ENCODE data around the gene HDAC9. TPM values are rescaled to one million over a fixed set of nuclear protein-coding genes. Genes with fewer than 3 reads are reported as not detected.

The HDAC9 gene
- total RNA-seq, 1 experiment from 2014 or later: 7.7 TPM

GRCh38 chr7:19009936-19010280, 514.4 kb downstream of the HDAC9 start:
- H3K4me1 ChIP-seq (ENCODE audit: insufficient read depth, low read length): no peaks in the 10 kb centered on the region
- no peaks in the 10 kb centered on the region for H3K23me2 ChIP-seq (ENCODE audit: insufficient read length, low read depth, low read length, poor library complexity, severe bottlenecking)
- no peak overlapping the region for H3K23ac ChIP-seq (ENCODE audit: insufficient read length, low read depth, low read length)
- no peaks in the 10 kb centered on the region for H3K27me3 ChIP-seq (ENCODE audit: insufficient read depth, low read length)
- Mint-ChIP-seq H3K36me3 (ENCODE audit: insufficient read depth in 1 of 3, low read depth in 3 of 3) (no peaks in the 10 kb centered on the region), H3K27me3 (ENCODE audit: low read depth) (no peaks in the 10 kb centered on the region), H3K4me3 (no peak overlapping the region), H3K4me1 (no peaks in the 10 kb centered on the region), H3K9me3 (no peaks in the 10 kb centered on the region), H3K27ac (no peak overlapping the region)
- no peak overlapping the region for H2BK120ac ChIP-seq (ENCODE audit: low read depth, low read length, poor library complexity, severe bottlenecking)
- no peak overlapping the region for H3K14ac ChIP-seq (ENCODE audit: insufficient read depth, low read length)
- no peak overlapping the region for H3T11ph ChIP-seq (ENCODE audit: low read length)
- no peak overlapping the region for H2BK20ac ChIP-seq (ENCODE audit: low read depth, low read length, poor library complexity, severe bottlenecking)
- no peak overlapping the region for H2AK5ac ChIP-seq (ENCODE audit: insufficient read length, low read length)
- no peak overlapping the region for H3K9ac ChIP-seq (ENCODE audit: extremely low read depth, insufficient read length, low read length)
- H2AFZ ChIP-seq (ENCODE audit: low read length): no peak overlapping the region
- no peak overlapping the region for H4K5ac ChIP-seq (ENCODE audit: insufficient read length, low read depth, low read length)
- TF ChIP-seq, protein P1, sequence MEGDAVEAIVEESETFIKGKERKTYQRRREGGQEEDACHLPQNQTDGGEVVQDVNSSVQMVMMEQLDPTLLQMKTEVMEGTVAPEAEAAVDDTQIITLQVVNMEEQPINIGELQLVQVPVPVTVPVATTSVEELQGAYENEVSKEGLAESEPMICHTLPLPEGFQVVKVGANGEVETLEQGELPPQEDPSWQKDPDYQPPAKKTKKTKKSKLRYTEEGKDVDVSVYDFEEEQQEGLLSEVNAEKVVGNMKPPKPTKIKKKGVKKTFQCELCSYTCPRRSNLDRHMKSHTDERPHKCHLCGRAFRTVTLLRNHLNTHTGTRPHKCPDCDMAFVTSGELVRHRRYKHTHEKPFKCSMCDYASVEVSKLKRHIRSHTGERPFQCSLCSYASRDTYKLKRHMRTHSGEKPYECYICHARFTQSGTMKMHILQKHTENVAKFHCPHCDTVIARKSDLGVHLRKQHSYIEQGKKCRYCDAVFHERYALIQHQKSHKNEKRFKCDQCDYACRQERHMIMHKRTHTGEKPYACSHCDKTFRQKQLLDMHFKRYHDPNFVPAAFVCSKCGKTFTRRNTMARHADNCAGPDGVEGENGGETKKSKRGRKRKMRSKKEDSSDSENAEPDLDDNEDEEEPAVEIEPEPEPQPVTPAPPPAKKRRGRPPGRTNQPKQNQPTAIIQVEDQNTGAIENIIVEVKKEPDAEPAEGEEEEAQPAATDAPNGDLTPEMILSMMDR (conservative IDR thresholded peaks at IDR 0.05): no peak
- H4K8ac ChIP-seq (replicated peaks; ENCODE audit: insufficient read length, low read depth, low read length): no peak overlapping the region
- no peaks in the 10 kb centered on the region for H3K79me2 ChIP-seq (ENCODE audit: insufficient read depth, low read length)
- no peak overlapping the region for H4K91ac ChIP-seq (ENCODE audit: insufficient read length, low read depth, low read length)
- no peak for DNase-seq
- no peak overlapping the region for H3K27ac ChIP-seq (ENCODE audit: insufficient read length, low read depth, low read length)
- H3K4me2 ChIP-seq (ENCODE audit: insufficient read depth, insufficient read length, low read length): no peak overlapping the region
- H3K18ac ChIP-seq (ENCODE audit: insufficient read length, low read depth, low read length): no peak overlapping the region
- H3K4ac ChIP-seq (ENCODE audit: low read depth, low read length): no peak overlapping the region
- H3K56ac ChIP-seq (ENCODE audit: insufficient read length, low read depth, low read length): no peak overlapping the region
- no peak overlapping the region for H2BK15ac ChIP-seq (ENCODE audit: low read depth, low read length)
- no peak overlapping the region for H2BK5ac ChIP-seq (ENCODE audit: insufficient read length, low read length)
- no peaks in the 10 kb centered on the region for H3K9me3 ChIP-seq (ENCODE audit: control insufficient read depth, low read depth, low read length)
- no peaks in the 10 kb centered on the region for H4K20me1 ChIP-seq (ENCODE audit: control insufficient read depth, insufficient read depth, insufficient read length)
- H3K79me1 ChIP-seq (ENCODE audit: insufficient read depth, low read depth, low read length, poor library complexity, severe bottlenecking): no peaks in the 10 kb centered on the region
- no peak overlapping the region for H2BK12ac ChIP-seq (ENCODE audit: insufficient read length, low read depth, low read length)

Measured in H9 (cell line).